ENCODE measurements around the gene TK2.
"Not testable (repeated sequence)": the region's sequence is repeated elsewhere in the genome, so short reads cannot be mapped to it uniquely, and the experiment has no call there.

Gene TK2

DNA sequence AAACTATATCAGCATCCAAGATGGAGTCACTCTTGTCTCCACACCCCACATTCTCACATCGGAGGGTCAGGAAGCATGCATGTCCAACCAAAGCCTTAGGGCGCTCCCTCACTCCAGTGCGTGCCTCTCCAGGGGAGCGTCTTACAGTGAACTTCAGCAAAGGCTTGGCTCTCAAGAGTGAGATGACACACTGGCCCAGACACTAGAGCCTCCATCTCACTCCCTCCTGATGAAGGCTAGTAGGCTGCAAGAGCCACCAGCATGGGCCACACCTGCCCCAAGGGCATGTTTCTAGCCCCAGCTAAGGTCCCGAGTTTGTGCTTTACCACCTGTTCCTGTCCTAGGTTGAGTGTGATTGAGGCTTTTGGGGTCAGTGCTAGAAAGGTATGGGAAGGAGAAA lies 82.3 kb downstream of the TK2 start:
- H3K4me3 Mint-ChIP-seq = no peak overlapping the region
- no peaks in the 10 kb centered on the region for H3K36me3 Mint-ChIP-seq (ENCODE audit: insufficient read depth)
- no peak overlapping the region for H3K27ac Mint-ChIP-seq (ENCODE audit: low read depth)
- H3K4me1 Mint-ChIP-seq = peaks cover 5% of the 10 kb centered on the region
- no peak for DNase-seq (ENCODE audit: low spot score in 2 of 2)
- H3K9me3 Mint-ChIP-seq = peaks cover 5% of the 10 kb centered on the region
- H3K27me3 Mint-ChIP-seq = peaks cover 68% of the 10 kb centered on the region
- ATAC-seq (replicated peaks; ENCODE audit: extremely low read depth, poor library complexity, severe bottlenecking) = no peak

DNA sequence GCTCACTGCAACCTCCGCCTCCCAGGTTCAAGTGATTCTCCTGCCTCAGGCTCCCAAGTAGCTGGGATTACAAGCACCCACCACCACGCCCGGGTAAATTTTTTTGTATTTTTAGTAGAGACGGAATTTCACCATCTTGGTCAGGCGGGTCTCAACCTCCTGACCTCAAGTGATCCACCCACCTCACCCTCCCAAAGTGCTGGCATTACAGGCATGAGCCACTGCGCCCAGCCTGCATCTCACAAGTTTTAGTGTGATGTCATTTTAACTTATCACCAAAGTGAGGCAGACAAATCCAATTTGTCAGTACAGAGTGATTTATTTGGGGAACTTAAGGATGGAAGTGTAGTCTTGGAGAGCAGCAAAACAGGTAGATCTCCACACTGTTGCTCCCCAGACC lies 83.3 kb downstream of the TK2 start:
- ATAC-seq (replicated peaks; ENCODE audit: extremely low read depth, poor library complexity, severe bottlenecking); H3K9me3 Mint-ChIP-seq; H3K4me1 Mint-ChIP-seq; DNase-seq (ENCODE audit: low spot score in 2 of 2); H3K36me3 Mint-ChIP-seq (ENCODE audit: insufficient read depth); H3K27ac Mint-ChIP-seq (ENCODE audit: low read depth); H3K4me3 Mint-ChIP-seq: not testable (repeated sequence)
- H3K27me3 Mint-ChIP-seq = peaks cover 78% of the 10 kb centered on the region

DNA sequence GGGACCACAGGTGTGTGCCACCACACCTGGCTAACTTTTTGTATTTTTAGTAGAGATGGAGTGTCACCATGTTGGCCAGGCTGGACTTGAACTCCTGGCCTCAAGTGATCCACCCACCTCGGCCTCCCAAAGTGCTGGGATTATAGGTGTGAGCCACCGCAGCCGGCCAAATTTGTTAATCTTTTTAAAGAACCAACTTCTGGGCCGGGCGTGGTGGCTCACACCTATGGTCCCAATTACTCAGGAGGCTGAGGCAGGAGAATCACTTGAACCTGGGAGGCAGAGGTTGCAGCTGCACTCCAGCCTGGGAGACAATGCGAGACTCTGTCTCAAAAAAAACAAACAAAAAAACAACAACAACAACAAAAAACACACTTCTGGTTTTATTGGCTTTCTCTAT lies 84.0 kb downstream of the TK2 start:
- H3K4me1 Mint-ChIP-seq; ATAC-seq (replicated peaks; ENCODE audit: extremely low read depth, poor library complexity, severe bottlenecking); H3K4me3 Mint-ChIP-seq; H3K27ac Mint-ChIP-seq (ENCODE audit: low read depth); DNase-seq (ENCODE audit: low spot score in 2 of 2); H3K36me3 Mint-ChIP-seq (ENCODE audit: insufficient read depth); H3K9me3 Mint-ChIP-seq: not testable (repeated sequence)
- H3K27me3 Mint-ChIP-seq = peaks cover 85% of the 10 kb centered on the region

DNA sequence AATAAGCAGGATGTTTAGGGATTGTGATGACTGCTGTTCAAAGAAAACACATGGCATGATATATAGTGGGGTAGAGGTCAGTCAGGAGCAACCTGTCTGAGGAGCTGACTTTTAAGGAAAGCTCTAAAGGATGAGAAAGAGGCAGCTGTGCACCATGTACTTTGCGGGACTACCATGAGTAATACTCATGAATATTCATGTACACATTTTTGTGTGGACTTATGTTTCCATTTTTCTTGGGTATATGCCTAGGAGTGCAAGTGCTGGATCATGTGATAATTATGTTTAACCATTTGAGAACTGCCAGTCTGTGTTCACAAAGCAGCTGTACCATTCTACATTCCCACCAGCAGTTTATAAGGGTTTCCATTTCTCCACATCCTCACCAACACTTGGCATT lies 87.0 kb downstream of the TK2 start:
- H3K36me3 Mint-ChIP-seq (ENCODE audit: insufficient read depth) = peaks cover 3% of the 10 kb centered on the region
- no peak overlapping the region for H3K27ac Mint-ChIP-seq (ENCODE audit: low read depth)
- no peak overlapping the region for H3K4me3 Mint-ChIP-seq
- DNase-seq (ENCODE audit: low spot score in 2 of 2) = no peak
- H3K9me3 Mint-ChIP-seq = peaks cover 5% of the 10 kb centered on the region
- no peak for ATAC-seq (replicated peaks; ENCODE audit: extremely low read depth, poor library complexity, severe bottlenecking)
- no peaks in the 10 kb centered on the region for H3K4me1 Mint-ChIP-seq
- peaks cover 99% of the 10 kb centered on the region for H3K27me3 Mint-ChIP-seq

DNA sequence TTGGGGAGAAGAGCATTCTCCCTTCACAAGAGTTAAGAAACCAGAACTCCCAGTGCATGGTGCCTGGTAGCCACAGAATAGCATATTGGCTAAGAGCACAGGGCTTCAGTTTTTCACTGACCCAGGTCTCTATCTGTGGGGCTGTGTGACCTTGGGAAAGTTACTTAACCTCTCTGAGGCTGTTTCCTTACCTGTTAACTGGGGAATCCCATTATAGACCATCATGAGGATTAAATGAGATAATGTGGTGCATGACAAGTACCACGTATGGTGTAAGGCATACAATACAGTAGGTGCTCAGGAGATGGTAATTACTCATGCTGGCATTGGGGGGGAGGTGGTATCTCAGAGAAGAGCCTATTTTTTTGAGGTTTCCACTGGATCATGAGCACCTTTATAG lies 89.2 kb downstream of the TK2 start:
- H3K4me1 Mint-ChIP-seq = no peaks in the 10 kb centered on the region
- no peak overlapping the region for H3K4me3 Mint-ChIP-seq
- no peaks in the 10 kb centered on the region for H3K9me3 Mint-ChIP-seq
- peaks cover 3% of the 10 kb centered on the region for H3K36me3 Mint-ChIP-seq (ENCODE audit: insufficient read depth)
- peaks cover 77% of the 10 kb centered on the region for H3K27me3 Mint-ChIP-seq
- ATAC-seq (replicated peaks; ENCODE audit: extremely low read depth, poor library complexity, severe bottlenecking) (no peak), DNase-seq (ENCODE audit: low spot score in 2 of 2) (no peak)
- H3K27ac Mint-ChIP-seq (ENCODE audit: low read depth) = no peak overlapping the region

DNA sequence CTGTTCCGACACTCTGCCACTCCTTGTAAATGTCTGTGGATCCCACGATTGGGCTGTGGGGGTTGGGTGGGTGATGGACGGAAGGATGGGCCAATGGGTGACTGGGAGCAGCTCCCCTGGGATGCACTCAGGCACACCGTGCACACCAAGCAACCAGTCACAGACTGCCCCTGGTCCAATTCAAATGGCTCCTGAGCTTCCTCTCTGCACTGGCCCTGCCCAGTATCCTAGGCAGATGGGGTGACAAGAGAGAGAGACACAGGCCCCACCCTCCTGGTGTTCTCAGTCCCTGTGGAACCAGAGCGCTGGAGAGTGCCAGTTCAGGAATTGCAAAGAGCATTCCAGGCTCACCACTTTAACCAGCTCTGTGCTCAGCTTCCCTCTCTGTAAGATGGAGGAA lies 90.0 kb downstream of the TK2 start:
- peaks cover 69% of the 10 kb centered on the region for H3K27me3 Mint-ChIP-seq
- peaks cover 3% of the 10 kb centered on the region for H3K36me3 Mint-ChIP-seq (ENCODE audit: insufficient read depth)
- H3K27ac Mint-ChIP-seq (ENCODE audit: low read depth) = no peak overlapping the region
- no peaks in the 10 kb centered on the region for H3K4me1 Mint-ChIP-seq
- H3K4me3 Mint-ChIP-seq = no peak overlapping the region
- no peak for DNase-seq (ENCODE audit: low spot score in 2 of 2)
- no peak for ATAC-seq (replicated peaks; ENCODE audit: extremely low read depth, poor library complexity, severe bottlenecking)
- no peaks in the 10 kb centered on the region for H3K9me3 Mint-ChIP-seq

DNA sequence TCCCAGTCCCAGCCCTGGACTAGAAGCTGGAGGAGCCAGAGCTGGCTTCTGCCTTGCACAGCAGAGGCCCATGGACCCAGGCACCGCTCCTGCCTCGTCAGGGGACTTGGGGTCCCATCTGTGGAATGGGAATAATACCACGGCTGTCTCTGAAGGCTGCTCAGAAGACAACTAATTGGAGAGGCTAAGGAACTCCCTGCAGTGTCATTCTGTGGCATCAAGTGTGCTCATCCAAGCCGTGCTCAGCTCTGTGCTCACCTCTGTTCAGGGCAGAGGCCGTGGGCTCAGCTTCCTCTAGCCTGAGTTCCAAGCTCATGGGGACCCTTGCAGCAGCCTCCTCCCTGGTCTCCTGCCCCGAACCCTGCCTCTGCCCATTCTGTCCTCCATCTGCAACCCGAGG lies 91.1 kb downstream of the TK2 start:
- Mint-ChIP-seq H3K36me3 (ENCODE audit: insufficient read depth) (peaks cover 3% of the 10 kb centered on the region), H3K4me3 (no peak overlapping the region), H3K9me3 (no peaks in the 10 kb centered on the region), H3K27me3 (peaks cover 59% of the 10 kb centered on the region), H3K27ac (ENCODE audit: low read depth) (no peak overlapping the region), H3K4me1 (no peaks in the 10 kb centered on the region)
- DNase-seq (ENCODE audit: low spot score in 2 of 2) (no peak), ATAC-seq (replicated peaks; ENCODE audit: extremely low read depth, poor library complexity, severe bottlenecking) (no peak)

DNA sequence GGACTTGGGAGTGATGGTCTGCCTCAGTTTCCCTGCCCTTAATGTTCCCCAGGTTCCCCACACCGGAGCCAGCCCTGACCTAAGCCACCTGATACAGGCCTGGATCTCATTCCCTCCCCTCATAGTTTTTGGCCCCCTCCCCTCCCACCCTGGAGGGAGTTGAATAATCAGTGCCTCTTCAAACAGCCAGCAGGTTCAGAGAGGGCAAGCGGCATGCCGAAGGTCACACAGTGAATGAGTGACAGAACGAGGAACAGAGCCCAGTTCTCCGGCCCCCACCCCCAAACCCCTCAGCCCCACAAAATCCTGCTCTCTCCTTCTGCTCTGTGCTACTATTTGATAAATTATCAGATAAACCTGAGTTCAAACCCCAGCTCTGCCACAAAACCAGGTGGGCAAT lies 91.6 kb downstream of the TK2 start:
- no peak for DNase-seq (ENCODE audit: low spot score in 2 of 2)
- H3K36me3 Mint-ChIP-seq (ENCODE audit: insufficient read depth) = peaks cover 3% of the 10 kb centered on the region
- H3K9me3 Mint-ChIP-seq = no peaks in the 10 kb centered on the region
- no peak for ATAC-seq (replicated peaks; ENCODE audit: extremely low read depth, poor library complexity, severe bottlenecking)
- no peak overlapping the region for H3K27ac Mint-ChIP-seq (ENCODE audit: low read depth)
- H3K4me3 Mint-ChIP-seq = no peak overlapping the region
- H3K4me1 Mint-ChIP-seq = no peaks in the 10 kb centered on the region
- H3K27me3 Mint-ChIP-seq = peaks cover 53% of the 10 kb centered on the region

All from central memory CD8-positive, alpha-beta T cell (primary cell).